DMS114 treated with DMSO at 0.1 percent for 48 hours (cell line): ENCODE results near the gene IP6K3.
A peak's percentile ranks its signal among the peaks of the same experiment; 100 is the strongest.

Experiments used
- DNase-seq: peaks from one replicate; lab custom pipeline; 2025; ENCODE audit not compliant: unreplicated experiment; lab: John Stamatoyannopoulos, UW

IP6K3 gene

DNA sequence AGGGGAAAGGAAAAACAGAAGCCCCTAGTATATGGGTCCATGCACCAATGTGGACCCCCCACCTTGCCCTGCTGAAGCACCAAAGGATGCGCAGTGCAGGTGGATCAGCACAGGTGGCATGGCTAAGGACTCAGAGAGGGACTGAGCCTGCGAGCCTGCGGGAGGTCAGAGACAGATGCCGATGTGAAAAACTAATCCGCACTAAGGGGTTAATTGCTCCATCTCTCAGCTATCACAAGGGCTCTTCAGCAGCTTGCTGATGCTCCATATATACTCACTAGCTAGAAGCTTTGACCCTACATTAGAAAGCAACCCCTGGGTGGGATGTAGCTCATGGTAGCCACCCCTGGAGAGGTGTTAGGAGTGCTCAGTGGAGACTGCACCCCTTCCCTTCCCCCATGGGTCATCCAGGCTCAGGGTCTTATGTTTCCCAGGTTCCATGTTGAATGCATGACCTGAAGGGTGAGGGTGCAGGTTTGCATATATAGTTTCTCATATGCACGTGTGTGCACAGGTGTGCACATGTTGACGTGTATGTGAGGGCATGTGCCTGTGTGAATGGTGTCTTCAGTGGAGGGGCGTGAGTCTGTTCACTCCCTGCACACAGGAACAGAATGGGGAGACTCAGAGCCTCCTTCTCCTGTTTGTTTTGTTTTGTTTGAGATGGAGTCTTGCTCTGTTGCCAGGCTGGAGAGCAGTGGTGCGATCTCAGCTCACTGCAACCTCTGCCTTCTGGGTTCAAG lies 13.4 kb upstream of the IP6K3 start:
- no peak for DNase-seq

DNA sequence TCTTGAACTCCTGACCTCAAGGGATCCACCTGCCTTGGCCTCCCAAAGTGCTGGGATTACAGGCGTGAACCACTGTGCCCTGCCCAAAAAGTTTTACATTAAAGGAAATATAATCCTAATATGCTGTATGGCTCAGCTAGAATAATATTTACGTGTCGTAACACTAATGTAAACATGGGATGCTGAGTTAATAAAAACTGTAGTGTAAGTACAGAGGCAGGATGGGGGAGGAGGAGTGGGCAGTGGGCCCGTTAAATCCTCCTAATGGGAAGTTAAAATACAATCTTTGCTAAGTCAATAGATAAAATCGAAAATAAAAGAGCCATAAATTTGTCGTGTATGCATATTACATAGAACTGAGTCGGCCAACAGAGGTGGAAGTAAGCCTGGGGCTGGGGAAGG lies 12.1 kb upstream of the IP6K3 start:
- DNase-seq: no peak

DNA sequence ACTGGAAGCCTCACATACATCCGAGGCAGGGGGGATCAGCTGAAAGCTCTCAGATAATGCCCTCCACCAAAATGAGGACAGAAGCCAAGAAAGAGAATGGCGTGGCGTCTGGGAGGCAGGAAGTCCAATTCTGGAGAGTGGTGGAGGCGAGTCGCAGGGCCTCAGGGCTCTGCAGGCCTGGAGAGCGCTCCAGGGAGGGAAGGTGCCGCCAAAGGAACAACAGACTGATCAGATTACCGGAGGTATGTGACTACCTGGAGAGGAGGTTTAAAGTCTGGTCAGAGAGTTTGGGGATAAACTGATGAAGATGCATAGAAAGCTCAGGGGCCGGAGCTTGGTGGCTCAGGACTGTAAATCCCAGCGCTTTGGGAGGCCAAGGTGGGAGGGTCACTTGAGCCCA lies 11.2 kb upstream of the IP6K3 start:
- no peak for DNase-seq

DNA sequence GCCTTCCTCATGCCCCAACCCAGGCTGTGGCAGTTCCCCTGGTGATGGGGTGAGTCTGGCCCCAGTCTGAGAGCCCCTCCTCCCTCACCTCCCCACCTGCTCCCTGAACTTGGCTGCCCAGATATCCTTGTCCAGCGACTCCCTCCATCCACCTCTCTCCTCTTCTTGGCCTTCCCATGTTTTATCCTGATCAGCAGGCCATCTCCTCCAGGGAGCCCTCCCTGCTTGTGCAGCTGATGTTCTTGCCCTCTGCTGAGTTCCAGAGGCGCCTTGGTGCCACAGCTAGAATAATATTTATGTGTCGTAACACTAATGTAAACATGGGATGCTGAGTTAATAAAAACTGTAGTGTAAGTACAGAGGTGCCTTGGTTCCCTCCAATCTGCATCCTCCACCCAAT lies 10.4 kb upstream of the IP6K3 start:
- DNase-seq: no peak

DNA sequence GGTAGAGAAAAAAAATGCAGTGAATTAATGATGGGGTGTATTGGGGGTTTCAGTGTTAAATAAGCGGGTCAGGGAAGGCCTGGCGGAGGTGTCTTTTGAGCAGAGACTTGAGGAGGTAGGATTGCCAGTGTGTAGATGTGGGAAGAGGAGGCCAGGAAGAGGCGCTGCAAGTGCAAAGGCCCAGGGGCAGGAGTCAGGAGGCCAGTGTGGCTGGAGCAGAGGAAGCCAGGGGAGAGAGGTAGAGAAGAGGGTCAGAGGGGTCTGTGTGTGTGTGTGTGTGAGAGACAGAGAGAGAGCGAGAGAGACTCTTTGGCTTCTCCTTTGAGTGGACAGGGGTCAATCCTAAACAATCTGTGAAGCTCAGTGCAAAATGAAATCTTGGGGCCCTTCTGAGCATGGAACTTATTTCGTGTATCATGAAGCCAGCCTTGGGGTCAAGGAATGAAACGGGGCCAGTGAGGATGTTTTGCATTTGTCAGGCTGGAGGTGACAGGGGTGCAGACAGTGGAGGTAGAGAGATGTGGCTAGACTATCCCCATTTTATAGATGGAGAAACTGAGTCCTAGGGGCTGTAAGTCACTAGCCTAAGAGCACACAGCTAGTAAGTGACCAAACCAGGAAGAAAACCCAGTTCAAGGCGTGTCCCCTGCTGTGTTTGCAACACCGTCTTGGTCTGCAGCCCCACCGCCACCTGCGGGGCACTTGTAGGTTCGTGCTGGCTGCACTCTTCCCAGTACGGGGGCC lies 9.7 kb upstream of the IP6K3 start:
- no peak for DNase-seq

DNA sequence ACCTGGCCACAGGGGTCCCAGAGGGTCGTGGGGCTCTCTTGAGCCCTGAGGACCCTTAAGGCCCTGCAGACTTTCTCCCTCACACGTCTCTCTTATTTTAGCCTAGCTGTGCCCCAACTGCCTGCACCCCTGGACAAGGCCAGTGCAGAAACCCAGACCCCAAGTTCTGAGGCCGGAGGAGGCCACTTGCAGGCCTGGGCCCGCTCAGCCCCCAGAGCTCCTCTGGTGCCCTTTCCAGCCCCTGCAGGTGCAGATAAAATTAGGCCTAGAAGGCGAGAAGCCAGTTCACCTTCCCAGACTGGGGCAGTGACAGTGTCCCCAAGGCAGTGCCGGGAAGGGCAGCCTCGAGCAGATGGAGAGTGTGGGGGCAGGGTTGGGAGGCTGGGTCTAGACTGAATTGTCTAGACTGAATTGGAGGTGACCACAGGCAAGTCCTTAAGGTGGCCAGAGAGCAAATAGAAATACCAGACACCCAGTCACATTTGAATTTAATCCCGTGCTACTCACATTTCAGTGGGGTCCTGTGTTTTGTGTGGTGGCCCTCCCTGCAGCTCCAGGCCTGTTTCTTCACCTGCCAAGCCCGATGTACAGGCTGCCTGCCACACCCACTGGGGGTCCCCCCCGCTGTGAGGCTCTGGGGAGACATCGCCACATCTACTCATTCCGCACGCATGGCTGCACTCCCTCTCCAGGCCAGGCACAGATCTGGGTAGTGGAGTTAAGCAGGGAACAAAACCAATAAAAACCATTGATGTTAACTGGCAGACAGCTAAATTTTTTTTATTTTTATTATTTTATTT lies 8.6 kb upstream of the IP6K3 start:
- DNase-seq: no peak

DNA sequence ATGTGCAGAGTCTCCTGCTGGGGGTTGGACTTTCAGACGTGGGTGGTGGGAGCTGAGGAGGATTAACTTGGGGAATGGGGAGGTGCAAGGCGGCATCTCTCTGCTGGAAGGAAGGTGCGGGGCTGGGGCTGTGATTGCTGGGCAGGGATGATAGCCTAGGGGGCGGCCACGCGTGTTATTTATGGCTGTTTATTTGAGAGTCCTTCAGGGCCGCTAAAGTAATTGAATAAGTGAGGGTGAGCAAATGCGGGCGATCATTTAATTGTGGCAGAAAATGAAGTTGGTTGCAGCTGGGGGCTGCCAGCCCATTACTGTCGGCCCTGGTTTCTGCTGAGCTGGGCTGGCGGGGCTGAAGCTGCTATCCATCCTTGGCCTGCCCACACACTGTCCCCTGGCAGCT lies 7.5 kb upstream of the IP6K3 start:
- DNase-seq: no peak

DNA sequence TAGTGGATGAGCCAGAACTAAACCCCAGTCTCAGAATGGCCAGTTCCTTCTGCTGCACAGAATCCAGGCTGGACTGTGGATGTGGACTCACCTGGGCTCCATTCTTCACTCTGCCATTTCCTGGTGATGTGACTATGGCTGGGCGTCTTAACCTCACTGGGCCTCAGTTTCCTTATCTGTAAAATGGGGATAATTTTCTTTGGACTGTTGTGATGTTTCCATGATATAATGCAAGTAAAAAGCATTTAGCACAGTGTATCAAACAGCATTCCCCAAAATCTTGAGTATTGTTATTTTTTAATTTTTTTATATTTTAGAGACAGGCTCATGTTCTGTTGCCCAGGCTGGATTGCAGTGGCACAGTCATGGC lies 5.9 kb upstream of the IP6K3 start:
- no peak for DNase-seq

DNA sequence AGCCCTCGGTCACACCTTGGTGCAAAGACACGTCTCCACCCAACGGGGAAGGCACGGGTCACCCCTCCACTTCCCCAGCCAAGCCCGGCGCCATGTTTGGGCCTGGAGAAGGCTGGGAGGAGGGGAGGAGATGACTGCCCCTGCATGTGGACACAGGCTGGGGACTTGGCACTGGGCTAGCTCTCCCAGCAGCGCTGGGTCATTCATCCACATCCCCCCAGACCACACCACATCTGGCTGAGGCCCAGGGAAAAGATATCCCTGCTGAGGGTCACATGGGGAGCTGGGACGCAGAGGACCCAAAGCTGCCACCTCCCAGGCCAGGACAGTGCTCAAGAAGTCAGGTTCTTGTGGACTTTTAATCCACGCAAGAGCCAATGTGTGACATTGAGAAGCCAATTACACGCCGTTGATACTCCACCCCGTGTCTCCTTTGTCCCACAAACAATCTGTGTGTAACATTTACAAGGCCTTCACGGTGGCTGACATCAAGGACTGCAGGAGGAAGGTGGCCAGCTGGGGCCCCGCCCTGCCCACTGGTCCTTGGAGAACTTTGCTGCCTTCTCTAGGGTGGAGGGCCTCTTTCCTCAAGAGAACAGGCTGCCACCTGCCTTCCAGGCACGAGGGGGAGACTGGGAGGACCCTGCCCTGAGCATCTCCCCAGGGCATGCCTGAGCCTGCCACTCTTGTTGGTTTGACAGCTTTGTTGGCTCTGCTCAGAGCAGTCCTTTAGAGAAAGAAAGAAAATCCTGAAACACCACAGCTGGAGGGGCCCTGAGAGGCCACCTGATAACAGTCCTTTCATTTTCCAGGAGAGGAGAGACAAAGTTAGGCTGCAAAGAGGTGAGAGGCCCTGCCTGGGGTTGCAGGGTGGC lies 5.3 kb upstream of the IP6K3 start:
- DNase-seq: no peak

DNA sequence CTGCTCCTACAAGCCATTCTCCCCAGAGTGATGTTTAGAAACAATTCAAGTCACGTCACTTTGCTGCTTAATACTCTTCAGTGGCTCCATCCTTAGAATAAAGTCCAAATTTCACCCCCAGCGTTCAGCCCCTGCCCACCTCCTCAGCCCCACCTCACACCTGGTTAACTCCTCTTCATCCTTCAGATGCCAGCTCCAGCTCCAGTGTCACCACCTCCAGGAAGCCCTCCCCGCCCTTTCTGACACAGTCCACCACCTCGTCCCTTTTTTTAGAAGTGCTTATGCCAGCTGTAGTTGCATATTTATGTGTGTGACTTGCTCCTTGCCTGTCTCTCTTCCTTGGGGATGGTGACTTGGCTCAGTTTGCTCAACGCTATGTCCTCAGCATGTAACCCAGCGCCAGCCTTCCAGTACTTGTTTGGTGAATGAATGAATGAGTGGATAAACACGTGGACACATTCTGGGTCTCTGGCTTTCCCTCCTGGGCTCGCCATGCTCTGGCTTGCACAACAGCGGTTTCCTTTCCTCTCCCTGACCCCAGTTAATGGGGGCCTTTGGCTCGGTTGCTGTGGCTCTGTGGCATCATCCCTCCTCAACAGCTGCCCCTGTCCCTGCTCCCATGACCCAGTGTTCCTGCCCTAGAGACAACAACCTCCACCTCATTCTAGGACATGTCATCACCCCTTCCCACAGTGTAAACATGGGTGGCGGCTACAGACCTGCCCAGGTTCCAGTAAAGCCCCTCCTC lies 3.7 kb upstream of the IP6K3 start:
- no peak for DNase-seq

DNA sequence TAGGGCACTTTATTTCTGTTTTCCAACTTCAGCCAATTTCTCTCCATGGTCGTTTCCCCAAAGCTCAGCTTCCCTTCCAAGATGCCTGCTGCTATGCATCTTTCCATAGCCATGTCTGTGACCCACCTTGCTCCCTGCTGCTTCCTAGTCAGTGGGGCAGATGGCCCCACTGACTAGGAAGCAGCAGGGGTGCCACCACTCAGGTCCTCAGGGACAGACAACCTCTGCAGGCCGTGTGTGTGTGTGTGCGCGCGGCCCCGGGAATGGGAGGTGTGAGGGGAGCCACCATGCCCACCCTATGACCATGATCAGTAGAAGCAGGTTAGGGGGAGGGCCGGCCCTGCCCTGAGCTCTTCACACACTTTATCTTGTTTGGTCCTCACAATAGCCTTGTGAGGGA lies 2.7 kb upstream of the IP6K3 start:
- DNase-seq: no peak

DNA sequence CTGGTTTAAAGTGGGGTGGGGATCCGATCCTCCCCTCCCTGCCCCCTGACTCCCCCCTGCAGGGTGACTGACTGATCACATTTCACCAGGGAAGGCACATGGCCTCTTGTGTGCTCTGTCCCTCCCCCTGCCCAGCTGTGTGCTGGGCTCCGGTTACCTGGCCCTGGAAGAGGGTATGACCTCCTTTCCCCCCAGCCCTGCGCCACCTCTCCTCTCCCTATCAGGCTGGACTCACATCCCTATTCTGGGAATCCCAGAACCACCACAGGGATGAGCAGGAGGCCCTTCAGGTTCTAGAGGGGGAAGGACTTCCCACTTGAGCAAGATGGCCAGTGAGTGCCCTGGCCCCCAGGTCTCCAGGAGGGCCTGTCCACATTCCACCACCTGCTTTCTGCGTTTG lies 2.1 kb upstream of the IP6K3 start:
- no peak for DNase-seq

DNA sequence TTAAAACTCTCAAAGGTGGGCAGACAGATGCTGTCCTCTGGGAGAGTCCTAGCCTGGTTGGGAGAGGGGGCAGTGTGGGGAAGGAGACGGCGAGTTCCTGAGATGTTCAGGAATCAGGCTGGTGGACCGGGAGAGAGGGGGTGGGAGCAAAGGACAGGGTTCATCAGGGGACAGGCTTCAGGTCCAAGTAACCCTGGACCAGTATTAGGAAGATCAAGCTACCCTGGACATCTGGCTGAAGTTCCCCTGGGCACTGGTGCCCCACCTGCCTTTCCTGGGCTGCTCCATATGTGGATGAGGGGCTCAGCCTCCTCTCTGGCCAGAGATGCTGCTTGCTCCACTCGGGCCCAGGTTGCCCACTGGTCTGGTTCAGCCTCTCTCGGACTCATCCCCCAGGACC lies 1.1 kb upstream of the IP6K3 start:
- DNase-seq: no peak

DNA sequence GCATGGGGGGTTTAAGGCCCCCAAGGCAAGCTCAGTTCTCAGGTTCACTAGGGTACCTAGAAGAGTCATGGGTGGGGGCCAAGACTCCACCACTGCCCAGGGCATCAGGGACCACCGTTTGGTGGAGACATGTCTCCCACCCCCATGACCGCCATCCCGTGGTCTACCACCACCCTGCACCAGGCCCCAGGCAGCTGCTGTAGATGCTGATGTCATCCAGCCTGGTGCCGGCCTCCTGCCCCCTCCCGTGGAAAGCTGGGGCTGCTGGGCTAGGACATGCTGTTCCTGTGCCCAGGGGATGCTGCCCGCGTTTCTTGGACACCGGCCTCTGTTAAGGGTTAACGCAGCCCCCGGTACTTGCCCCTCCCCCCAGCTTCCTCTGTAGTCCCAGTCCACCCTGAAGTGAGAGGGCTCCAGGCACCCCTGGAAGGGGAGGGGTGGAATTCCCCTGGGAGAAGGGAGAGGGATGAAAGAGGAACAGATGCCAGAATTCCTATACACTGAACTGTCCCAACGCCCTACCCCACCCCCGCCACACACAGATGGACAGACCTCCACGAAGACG lies 587 bp downstream of the IP6K3 start:
- DNase-seq: no peak

DNA sequence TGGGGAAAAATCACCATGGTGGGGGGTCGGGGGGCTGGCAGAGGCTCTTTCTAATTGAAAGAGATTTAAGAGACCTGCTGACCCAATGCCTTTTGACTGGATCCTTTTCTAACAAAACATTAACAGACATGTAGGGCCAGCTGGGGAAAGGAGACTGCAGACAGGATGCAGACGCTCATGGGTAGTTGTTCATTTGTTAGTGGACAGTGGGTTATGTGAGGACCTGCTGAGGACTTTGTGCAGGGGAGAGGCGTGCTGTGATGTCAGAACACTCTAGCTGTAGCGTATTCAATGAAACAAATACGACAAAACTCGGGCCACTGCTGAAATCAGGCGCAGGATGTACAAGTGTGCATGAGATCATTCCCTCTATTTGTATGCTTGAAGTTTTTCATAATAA lies 1.2 kb downstream of the IP6K3 start:
- no peak for DNase-seq

DNA sequence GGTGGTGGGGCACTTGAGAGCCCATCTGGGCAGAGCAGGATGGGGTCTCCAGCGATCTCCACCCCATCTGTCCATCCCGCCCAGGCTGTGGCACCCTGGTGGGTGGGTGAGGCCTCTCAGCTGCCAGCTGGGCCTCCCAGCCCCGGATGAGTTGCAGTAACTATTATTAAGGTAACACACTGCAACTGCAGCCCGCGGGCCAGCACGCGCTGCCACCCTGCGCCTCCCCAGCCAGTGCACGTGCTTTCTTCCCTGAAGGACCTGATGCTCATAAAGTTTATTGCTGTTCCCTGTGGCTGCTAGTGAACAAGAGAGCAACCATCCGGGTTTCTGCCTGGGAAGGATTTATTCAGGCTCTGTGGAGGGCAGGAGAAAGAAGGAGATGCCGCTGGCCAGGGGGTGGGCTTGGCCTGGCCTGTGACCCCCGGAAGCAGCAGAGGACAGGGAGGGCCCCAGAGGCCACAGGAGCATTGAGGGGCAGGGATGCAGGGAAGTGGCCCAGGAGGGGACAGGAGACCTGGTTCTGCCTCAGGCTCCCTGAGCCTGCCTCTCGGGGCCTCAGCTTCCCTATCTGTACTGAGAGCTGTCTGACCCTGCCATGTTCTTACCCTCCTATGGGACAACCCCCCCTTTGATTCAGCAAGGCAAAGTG lies 1.7 kb downstream of the IP6K3 start:
- DNase-seq: no peak

DNA sequence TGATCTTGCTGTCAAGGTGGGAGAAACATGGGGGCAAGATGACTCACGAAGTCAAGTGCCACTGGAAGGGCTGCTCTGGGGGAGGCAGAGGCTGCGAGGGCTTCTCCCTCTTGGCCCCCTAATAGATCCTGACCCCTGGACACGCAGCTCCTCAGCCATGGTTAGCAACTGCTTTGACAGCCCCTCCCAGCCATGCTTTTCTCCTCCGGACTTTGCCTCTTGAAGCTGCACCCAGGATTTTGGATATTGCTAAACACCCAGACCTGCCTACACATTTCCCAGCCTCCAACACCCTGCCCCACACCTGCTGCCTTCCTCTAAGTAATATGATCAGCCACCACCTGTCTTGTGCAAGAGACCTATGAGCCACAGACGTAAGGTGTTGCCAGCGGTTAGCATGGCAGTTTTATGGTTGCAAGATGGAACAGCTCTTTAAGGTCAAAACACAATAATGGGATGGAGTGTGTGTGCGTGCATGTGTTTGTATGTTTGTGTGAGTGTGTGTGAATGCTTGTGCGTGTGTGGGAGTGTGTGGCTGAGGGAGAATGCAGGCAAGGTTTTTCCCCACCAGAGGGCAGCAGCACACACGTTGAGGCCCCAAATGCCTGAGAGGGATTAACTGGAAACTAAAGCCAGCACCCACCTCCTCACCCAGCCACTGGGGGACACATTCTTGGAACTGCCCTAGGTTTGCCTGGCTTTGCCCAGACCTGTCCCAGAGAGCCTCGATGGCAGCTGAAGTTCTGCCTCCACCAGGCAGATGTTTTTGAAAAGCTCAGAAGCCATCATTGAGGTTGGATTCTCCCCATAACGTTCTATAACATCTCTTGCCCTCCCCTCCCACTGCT lies 2.5 kb downstream of the IP6K3 start:
- DNase-seq: peak; percentile 73

DNA sequence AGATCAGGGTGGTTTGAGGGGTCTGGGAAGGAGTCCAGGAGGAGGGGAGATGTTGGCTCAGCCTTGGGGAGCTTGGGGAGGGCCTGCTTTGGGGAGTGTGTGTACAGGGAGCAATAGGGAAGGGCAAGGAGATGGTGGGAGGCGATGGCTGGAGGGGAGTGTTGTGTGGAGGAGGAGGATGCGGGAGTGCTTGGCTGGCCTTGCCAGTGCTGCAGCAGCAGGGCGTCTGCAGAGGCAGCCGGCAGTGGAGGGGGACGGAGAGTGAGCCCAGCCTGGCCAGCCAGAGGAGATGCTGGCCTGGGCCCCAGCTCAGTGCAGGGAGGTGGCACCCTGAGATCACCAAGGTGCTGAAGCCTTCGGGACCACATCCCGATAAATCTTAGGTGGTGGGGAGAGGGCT lies 3.9 kb downstream of the IP6K3 start:
- no peak for DNase-seq

DNA sequence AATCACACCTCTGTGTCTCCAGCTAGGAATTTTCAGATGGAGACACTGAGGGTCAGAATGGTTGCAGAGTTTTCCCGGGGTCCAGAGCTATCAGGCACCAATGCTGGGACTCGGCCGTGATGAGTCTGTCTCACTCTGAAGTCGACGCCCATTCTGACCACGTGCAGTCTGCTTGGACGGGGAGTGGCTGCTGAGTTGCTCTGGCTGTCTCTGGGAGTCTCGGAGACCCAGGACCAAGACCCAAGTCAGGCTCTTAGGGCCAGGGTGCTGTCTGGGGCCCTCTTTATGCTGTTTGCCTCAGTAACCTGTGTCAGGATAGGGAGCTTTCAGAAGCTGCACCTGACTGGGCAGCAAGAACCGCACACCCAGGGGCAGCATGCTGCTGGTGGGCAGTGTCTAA lies 4.6 kb downstream of the IP6K3 start:
- DNase-seq: no peak
